ENCODE measurements around the gene ABHD2. TPM values are rescaled to one million over a fixed set of nuclear protein-coding genes. Genes with fewer than 3 reads are reported as not detected.

Gene ABHD2
- total RNA-seq, 1 experiment from 2014 or later, result 15.6 TPM

GRCh38 chr15:89088605-89089315, 504 bp downstream of the ABHD2 start:
- Histone ChIP-seq H2AFZ (ENCODE audit: low read length) (no peak overlapping the region), H2BK5ac (ENCODE audit: insufficient read length, low read length) (no peak overlapping the region)
- H3K36me3 Mint-ChIP-seq (ENCODE audit: insufficient read depth in 1 of 3, low read depth in 3 of 3), result no peaks in the 10 kb centered on the region

More at GRCh38 chr15:89088605-89089315, 504 bp downstream of the ABHD2 start:
- H4K20me1 ChIP-seq (ENCODE audit: control insufficient read depth, insufficient read depth, insufficient read length), result no peaks in the 10 kb centered on the region
- peaks cover 9% of the 10 kb centered on the region for H3K23me2 ChIP-seq (ENCODE audit: insufficient read length, low read depth, low read length, poor library complexity, severe bottlenecking)
- H4K8ac ChIP-seq (replicated peaks; ENCODE audit: insufficient read length, low read depth, low read length), result no peak overlapping the region
- no peak overlapping the region for H3K23ac ChIP-seq (ENCODE audit: insufficient read length, low read depth, low read length)
- no peak overlapping the region for H3K4ac ChIP-seq (ENCODE audit: low read depth, low read length)
- no peak for DNase-seq
- TF ChIP-seq CTCF (conservative IDR thresholded peaks at IDR 0.05), result no peak
- no peaks in the 10 kb centered on the region for H3K79me1 ChIP-seq (ENCODE audit: insufficient read depth, low read depth, low read length, poor library complexity, severe bottlenecking)
- H3K14ac ChIP-seq (ENCODE audit: insufficient read depth, low read length), result no peak overlapping the region
- no peaks in the 10 kb centered on the region; the same call in 1 of the 2 replicates for H3K79me2 ChIP-seq (ENCODE audit: insufficient read depth, low read length)
- H4K5ac ChIP-seq (ENCODE audit: insufficient read length, low read depth, low read length), result no peak overlapping the region
- no peak overlapping the region for H2AK5ac ChIP-seq (ENCODE audit: insufficient read length, low read length)
- Mint-ChIP-seq H3K27ac (no peak overlapping the region), H3K4me3 (no peak overlapping the region), H3K9me3 (no peaks in the 10 kb centered on the region), H3K27me3 (ENCODE audit: low read depth) (no peaks in the 10 kb centered on the region; the same call in 1 of the 2 replicates), H3K4me1 (peaks cover 14 to 37% of the 10 kb centered on the region in 2 experiments)
- H3T11ph ChIP-seq (ENCODE audit: low read length), result no peak overlapping the region
- H2BK20ac ChIP-seq (ENCODE audit: low read depth, low read length, poor library complexity, severe bottlenecking), result no peak overlapping the region
- no peak overlapping the region for H4K91ac ChIP-seq (ENCODE audit: insufficient read length, low read depth, low read length)
- H3K9ac ChIP-seq (ENCODE audit: extremely low read depth, insufficient read length, low read length), result peak overlapping the region; percentile 26
- H3K4me2 ChIP-seq (ENCODE audit: insufficient read depth, insufficient read length, low read length), result peak overlapping the region; percentile 51
- no peak overlapping the region for H2BK15ac ChIP-seq (ENCODE audit: low read depth, low read length)
- H3K9me3 ChIP-seq (ENCODE audit: control insufficient read depth, low read depth, low read length), result no peaks in the 10 kb centered on the region
- no peak overlapping the region for H3K18ac ChIP-seq (ENCODE audit: insufficient read length, low read depth, low read length)
- H3K27me3 ChIP-seq (ENCODE audit: insufficient read depth, low read length), result no peaks in the 10 kb centered on the region
- no peak overlapping the region for H3K56ac ChIP-seq (ENCODE audit: insufficient read length, low read depth, low read length)
- WGBS (ENCODE audit: extremely low coverage, insufficient read length, low lambda C conversion rate), result no CpG with 5 or more reads among the region's 44 CpGs
- H2BK120ac ChIP-seq (ENCODE audit: low read depth, low read length, poor library complexity, severe bottlenecking), result no peak overlapping the region
- H3K4me1 ChIP-seq (ENCODE audit: insufficient read depth, low read length), result peaks cover 11% of the 10 kb centered on the region
- no peak overlapping the region for H2BK12ac ChIP-seq (ENCODE audit: insufficient read length, low read depth, low read length)
- H3K27ac ChIP-seq (ENCODE audit: insufficient read length, low read depth, low read length), result no peak overlapping the region
